MCF 10A (cell line): ENCODE data around the gene BRAF. TPM values are rescaled to one million over a fixed set of nuclear protein-coding genes. Genes with fewer than 3 reads are reported as not detected.
A peak's percentile ranks its signal among the peaks of the same experiment; 100 is the strongest.

Source experiments
- BruUV-seq: library from RNA; stranded (reverse); fragments of 400-500 nt; replicated peaks from 2 replicates; lab custom pipeline; 2021; lab: Mats Ljungman, UMichigan
- CTCF ChIA-PET: fragments of 300-600 bp; sonication (Branson Sonifier 250); formaldehyde crosslinking; extraction: SDS; loops from one replicate; lab custom pipeline; 2021; ENCODE audit warnings: antibody characterized with exemption, inconsistent platforms; lab: Yijun Ruan, JAX
- POLR2A ChIA-PET: fragments of 300-600, 350-650 bp; sonication (Branson Sonifier 250); formaldehyde crosslinking; extraction: SDS; loops from one replicate; lab custom pipeline; 2020; ENCODE audit warnings: antibody characterized with exemption, inconsistent platforms; lab: Yijun Ruan, JAX
- DNase-seq: peaks from one replicate; pipeline ENCODE4 v3.0.0-alpha.2; 2018; ENCODE audit not compliant: unreplicated experiment
- H3K27ac Mint-ChIP-seq: one replicate; pipeline ENCODE4 v1.8.0; 2022; ENCODE audit warnings: mild to moderate bottlenecking, low read depth, mixed read lengths; ENCODE audit not compliant: unreplicated experiment
- H3K27me3 Mint-ChIP-seq: one replicate; pipeline ENCODE4 v1.8.0; 2022; ENCODE audit warnings: mixed read lengths; ENCODE audit not compliant: insufficient read depth, unreplicated experiment
- H3K36me3 Mint-ChIP-seq: one replicate; pipeline ENCODE4 v1.8.0; 2022; ENCODE audit warnings: mild to moderate bottlenecking, moderate library complexity, mixed read lengths; ENCODE audit not compliant: insufficient read depth, unreplicated experiment
- H3K4me1 Mint-ChIP-seq: one replicate; pipeline ENCODE4 v1.8.0; 2022; ENCODE audit warnings: mixed read lengths; ENCODE audit not compliant: insufficient read depth, unreplicated experiment
- H3K4me3 Mint-ChIP-seq: one replicate; pipeline ENCODE4 v1.8.0; 2022; ENCODE audit warnings: mild to moderate bottlenecking, moderate library complexity, mixed read lengths; ENCODE audit not compliant: unreplicated experiment
- H3K9me3 Mint-ChIP-seq: one replicate; pipeline ENCODE4 v1.8.0; 2022; ENCODE audit warnings: mixed read lengths; ENCODE audit not compliant: unreplicated experiment
- intact Hi-C: fragments of 100-400 bp; cut with micrococcal nuclease; formaldehyde crosslinking; loops from 2 replicates; pipeline ENCODE4 v1.14.1; 2022
- total RNA-seq: library from RNA; stranded (reverse); gene quantifications from 2 replicates; pipeline ENCODE4 v1.2.3, GENCODE V29; 2022
- TF ChIP-seq, protein P1 (sequence below): fragments of 200-600 bp; IDR thresholded peaks from one replicate; pipeline ENCODE4 v1.8.0; 2022; ENCODE audit warnings: antibody characterized with exemption, mild to moderate bottlenecking; ENCODE audit not compliant: unreplicated experiment

BRAF gene
- total RNA-seq, 1 experiment from 2014 or later: 33.7 TPM

DNA sequence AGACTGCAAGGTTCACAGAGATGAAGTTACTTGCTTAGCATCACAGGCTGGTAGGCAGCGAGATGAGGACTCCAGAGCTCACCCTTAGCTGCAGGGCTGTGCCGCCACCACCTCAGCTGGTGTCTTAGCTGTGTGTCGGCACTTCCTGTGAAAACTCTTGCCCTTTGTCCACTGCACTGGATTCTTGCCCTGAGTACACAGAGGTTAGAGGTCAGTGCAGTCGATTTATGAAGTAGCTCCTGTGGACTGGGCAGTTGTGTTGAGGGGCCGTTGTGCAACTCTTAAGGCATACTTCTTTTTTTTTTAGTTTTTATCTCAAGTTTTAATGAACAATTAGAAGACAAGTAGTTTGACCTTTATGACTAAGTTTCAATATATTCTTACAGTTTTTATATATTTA, 217.6 kb downstream of the BRAF start:
- Mint-ChIP-seq H3K4me1 (no peaks in the 10 kb centered on the region), H3K9me3 (no peaks in the 10 kb centered on the region), H3K27me3 (no peaks in the 10 kb centered on the region), H3K27ac (no peak overlapping the region), H3K4me3 (no peak overlapping the region), H3K36me3 (peaks cover 36% of the 10 kb centered on the region)
- BruUV-seq: no TSS peak
- ChIA-PET POLR2A (interaction anchor here (0.6 kb wide), 1 partner anchor 27 kb away, joined by 6 read pairs; no protein-coding TSS in a partner anchor), CTCF (interaction anchor here (1.3 kb wide), 1 partner anchor 104 kb away, joined by 4 read pairs; no protein-coding TSS in a partner anchor)
- no peak for DNase-seq
- TF ChIP-seq, protein P1, sequence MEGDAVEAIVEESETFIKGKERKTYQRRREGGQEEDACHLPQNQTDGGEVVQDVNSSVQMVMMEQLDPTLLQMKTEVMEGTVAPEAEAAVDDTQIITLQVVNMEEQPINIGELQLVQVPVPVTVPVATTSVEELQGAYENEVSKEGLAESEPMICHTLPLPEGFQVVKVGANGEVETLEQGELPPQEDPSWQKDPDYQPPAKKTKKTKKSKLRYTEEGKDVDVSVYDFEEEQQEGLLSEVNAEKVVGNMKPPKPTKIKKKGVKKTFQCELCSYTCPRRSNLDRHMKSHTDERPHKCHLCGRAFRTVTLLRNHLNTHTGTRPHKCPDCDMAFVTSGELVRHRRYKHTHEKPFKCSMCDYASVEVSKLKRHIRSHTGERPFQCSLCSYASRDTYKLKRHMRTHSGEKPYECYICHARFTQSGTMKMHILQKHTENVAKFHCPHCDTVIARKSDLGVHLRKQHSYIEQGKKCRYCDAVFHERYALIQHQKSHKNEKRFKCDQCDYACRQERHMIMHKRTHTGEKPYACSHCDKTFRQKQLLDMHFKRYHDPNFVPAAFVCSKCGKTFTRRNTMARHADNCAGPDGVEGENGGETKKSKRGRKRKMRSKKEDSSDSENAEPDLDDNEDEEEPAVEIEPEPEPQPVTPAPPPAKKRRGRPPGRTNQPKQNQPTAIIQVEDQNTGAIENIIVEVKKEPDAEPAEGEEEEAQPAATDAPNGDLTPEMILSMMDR: no peak
- intact Hi-C loops: no loop called here

GRCh38 chr7:140704205-140704604, 220.5 kb downstream of the BRAF start:
- DNase-seq: no peak
- no TSS peak for BruUV-seq
- POLR2A ChIA-PET: no interaction called here
- TF ChIP-seq, protein P1: no peak
- no peak overlapping the region for H3K4me3 Mint-ChIP-seq
- H3K27me3 Mint-ChIP-seq: no peaks in the 10 kb centered on the region
- peaks cover 7% of the 10 kb centered on the region for H3K4me1 Mint-ChIP-seq
- no peaks in the 10 kb centered on the region for H3K9me3 Mint-ChIP-seq
- peaks cover 36% of the 10 kb centered on the region for H3K36me3 Mint-ChIP-seq
- no peak overlapping the region for H3K27ac Mint-ChIP-seq
- intact Hi-C loops: no loop called here
- CTCF ChIA-PET: no interaction called here

DNA sequence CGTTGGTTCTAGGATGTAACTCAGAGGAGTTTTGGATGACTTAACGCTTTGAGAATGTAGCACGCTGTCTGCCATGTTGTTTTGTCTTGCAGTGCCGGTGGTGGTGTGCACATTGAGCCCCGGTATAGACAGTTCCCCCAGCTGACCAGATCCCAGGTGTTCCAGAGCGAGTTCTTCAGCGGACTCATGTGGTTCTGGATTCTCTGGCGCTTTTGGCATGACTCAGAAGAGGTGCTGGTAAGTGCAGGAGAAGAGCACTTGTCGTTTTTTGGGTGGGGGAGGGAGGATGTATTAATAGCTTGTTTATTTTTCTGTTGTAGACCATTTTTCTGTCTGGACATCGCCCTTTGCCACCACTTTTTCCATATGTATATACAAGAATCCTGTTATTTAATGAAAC, 222.0 kb downstream of the BRAF start:
- H3K27me3 Mint-ChIP-seq: no peaks in the 10 kb centered on the region
- no peak overlapping the region for H3K4me3 Mint-ChIP-seq
- no peaks in the 10 kb centered on the region for H3K9me3 Mint-ChIP-seq
- no TSS peak for BruUV-seq
- peaks cover 41% of the 10 kb centered on the region for H3K36me3 Mint-ChIP-seq
- H3K4me1 Mint-ChIP-seq: peaks cover 19% of the 10 kb centered on the region
- ChIA-PET CTCF (interaction anchor here (0.7 kb wide), 1 partner anchor 45 kb away, joined by 5 read pairs; no protein-coding TSS in a partner anchor), POLR2A (no interaction called here)
- intact Hi-C loops: no loop called here
- TF ChIP-seq, protein P1: no peak
- DNase-seq: no peak
- H3K27ac Mint-ChIP-seq: no peak overlapping the region

DNA sequence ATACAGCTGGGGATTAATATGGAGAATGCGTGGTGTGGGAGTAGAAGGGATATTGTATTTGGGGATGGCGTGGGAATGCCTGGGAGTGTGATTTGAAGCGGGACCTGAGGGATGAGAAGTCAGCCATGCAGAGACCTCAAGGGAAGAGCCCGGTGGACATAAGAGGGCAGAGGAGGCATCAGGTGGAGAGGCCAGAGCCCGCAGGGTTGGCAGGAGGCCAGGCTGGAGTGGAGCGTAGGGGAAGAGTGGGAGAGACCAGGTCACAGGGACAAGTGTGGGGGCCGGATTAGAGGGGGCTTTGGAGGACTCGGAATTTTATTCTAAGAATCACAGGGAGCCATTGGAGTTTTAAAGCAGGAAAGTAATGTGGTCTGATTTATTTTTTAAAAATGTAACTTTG, 226.3 kb downstream of the BRAF start:
- Mint-ChIP-seq H3K4me1 (peaks cover 20% of the 10 kb centered on the region), H3K36me3 (peaks cover 23% of the 10 kb centered on the region), H3K4me3 (peak overlapping the region; percentile 86), H3K9me3 (no peaks in the 10 kb centered on the region), H3K27ac (peak overlapping the region; percentile 21), H3K27me3 (no peaks in the 10 kb centered on the region)
- intact Hi-C loops: no loop called here
- ChIA-PET POLR2A (interaction anchor here (1.9 kb wide), 1 partner anchor 316 kb away, joined by 4 read pairs; no protein-coding TSS in a partner anchor), CTCF (interaction anchor here (0.5 kb wide), 1 partner anchor 173 kb away, joined by 3 read pairs; no protein-coding TSS in a partner anchor)
- no TSS peak for BruUV-seq
- TF ChIP-seq, protein P1: no peak
- DNase-seq: no peak
